SKM-1 (cell line): ENCODE data around the gene SNUPN.
"Not testable (repeated sequence)": the region's sequence is repeated elsewhere in the genome, so short reads cannot be mapped to it uniquely, and the experiment has no call there.

Experiments used
- DNase-seq: peaks from one replicate; lab custom pipeline; 2025; ENCODE audit not compliant: unreplicated experiment; lab: John Stamatoyannopoulos, UW

The SNUPN gene

DNA sequence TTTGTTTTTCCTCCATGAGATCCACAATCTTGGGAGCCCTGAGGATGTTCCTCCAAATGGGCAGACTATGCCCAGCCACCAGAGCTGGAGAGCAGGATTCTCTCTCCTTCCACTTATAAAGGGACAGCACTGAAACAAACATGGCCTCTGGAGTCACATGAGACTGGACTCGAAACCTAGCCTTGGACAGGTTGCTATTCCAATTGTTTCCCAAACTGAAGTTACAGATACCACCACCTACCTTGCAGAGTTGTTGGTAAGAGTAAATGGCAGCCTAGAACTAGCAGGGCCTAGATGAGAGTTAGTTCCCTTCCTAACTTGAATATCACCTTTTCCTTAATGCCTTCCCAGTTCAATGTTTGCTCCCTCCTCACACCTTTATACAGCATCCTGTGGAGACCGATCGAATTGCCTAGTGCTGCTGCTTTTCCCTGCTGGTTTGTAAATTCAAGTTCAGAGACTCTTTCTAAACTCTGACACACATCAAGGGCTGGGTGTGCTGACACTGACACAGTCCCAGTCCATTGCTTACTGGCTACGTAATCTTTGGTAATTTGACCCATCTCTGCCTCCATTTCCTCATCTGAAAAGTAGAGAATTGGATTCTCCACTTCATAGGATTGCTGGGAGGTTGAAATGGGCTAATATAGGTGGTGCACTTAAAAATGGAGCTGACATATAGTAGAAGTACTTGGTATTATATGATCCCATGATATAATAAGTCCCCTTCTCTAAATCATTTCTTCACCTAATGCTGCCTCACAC, 11.9 kb upstream of the SNUPN start:
- DNase-seq, result no peak

DNA sequence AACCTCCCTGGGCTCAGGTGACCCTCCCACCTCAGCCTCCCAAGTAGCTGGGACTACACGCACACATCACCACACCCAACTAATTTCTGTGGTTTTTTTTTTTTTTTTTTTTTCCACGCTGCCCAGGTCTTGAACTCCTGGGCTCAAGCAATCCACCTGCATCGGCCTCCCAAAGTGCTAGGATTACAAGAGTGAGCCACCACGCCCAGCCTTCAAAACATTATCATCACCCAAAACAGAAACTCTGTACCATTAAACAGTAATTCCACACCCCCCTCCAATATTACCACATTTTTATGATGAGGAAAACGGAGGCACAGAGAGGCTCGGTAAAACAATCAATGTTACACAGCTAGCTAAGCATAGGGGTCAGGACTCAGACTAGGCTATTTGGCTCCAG, 10.5 kb upstream of the SNUPN start:
- DNase-seq, result no peak

- not testable (repeated sequence) for DNase-seq
Observed at GRCh38 chr15:75633922-75634321, 8.4 kb upstream of the SNUPN start.

DNA sequence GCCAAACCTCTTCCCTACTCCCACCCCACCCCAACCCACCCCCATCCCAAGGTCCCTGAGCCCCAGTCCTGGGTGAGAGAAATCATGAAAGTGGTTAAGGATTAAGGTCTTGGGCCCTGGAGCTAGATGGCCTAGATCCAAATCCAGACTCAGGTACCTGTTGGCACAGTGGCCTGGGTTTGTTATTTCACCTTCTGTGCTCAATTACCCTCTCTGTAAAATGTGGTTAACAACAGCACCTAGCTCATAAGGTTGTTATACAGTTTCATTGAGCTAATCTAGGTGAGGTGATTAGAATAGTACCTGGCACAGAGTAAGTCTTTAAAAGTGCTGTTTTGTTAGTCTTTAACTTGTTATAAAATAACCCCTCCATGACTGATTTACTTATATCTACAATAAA, 6.4 kb upstream of the SNUPN start:
- DNase-seq, result no peak

GRCh38 chr15:75622505-75622904, 3.0 kb downstream of the SNUPN start:
- DNase-seq, result no peak

- no peak for DNase-seq
Observed at GRCh38 chr15:75620841-75621391, 4.6 kb downstream of the SNUPN start.

GRCh38 chr15:75620058-75620820, 5.3 kb downstream of the SNUPN start:
- no peak for DNase-seq

DNA sequence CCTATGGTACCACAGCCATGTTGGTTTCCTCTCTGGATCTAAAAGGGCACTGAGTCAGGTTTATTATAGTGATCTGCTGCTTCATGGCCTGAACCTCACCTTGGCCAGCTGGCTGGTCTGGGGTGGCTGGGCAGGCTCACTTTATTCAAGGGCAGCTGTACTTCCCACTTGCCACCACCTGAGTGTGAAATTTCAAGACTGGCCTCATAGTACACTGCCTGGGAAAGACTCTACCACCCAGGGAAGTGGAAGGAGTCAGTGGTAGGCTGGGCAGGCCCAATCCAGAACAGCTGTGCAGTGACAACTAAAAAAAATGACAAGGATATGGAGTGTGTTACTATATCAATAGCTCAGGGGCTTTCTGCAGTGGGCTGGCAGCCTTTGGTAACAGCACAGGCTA, 8.8 kb downstream of the SNUPN start:
- no peak for DNase-seq

- no peak for DNase-seq
Observed at GRCh38 chr15:75606711-75607699, 18.5 kb downstream of the SNUPN start.

DNA sequence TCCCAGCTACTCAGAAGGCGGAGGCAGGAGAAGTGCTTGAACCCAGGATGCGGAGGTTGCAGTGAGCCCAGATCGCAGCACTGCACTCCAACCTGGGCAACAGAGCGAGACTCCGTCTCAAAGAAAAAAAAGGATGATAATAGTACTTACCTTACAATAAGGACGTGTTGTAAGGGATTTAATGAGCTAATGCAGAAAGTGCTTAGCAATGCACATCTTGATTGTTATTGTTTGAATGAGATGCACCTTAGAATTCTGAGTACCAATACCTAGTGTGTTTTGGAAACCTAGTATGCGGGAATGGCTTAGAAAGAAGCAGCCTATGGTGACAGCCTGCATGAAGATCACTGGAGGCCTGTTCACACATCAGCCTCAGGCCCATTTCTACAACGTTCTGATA, 19.5 kb downstream of the SNUPN start:
- DNase-seq, result no peak

DNA sequence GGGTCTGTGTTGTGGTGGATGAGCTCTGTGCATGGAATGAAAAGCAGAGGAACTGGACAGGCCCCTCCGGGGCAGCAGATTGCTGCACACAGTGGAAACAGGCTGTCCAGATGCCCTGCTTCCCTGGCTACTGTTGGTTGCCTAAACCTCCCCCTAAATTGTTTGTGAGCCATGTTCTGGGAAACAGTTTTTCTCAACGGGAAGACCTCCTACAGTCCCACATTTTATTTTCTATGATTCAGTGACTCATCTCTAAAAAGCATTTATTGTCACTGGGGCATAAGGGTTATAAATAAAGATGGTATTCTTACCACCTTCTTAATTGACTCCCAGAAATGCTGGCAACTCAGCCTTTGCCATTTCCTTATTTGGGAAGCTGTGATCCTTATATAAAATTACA, 26.1 kb downstream of the SNUPN start:
- no peak for DNase-seq

GRCh38 chr15:75598361-75598760, 27.2 kb downstream of the SNUPN start:
- no peak for DNase-seq

GRCh38 chr15:75597667-75598341, 27.7 kb downstream of the SNUPN start:
- DNase-seq, result peak; percentile 10

DNA sequence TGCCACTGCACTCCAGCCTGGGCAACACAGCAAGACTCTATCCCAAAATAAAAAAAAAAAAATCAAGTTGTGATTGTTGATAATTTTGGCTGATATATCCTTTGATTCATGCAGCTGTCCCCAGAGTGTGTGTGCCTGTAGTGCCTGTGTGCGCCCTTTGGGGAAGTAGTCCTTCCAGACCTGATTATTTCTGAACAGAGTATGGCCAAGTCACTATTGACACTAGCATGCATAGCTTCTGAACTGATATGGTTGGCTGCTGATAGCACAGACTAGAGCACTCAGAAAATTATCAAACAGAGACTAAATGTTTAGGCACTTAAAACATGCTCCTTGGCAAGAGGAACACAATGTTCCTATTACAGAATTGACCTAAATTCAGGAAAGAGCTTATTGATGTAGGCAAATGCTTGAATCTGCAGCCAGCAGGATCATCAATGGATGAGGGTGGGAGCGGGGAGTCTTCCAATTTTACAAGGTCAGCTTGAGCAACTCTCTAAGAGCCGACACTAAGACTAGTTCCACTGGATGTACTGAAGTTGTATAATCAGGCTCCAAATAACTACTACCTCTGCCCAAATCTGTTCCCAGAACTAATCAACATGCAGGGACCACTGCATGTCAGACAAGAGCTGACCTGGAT, 28.7 kb downstream of the SNUPN start:
- DNase-seq, result no peak

DNA sequence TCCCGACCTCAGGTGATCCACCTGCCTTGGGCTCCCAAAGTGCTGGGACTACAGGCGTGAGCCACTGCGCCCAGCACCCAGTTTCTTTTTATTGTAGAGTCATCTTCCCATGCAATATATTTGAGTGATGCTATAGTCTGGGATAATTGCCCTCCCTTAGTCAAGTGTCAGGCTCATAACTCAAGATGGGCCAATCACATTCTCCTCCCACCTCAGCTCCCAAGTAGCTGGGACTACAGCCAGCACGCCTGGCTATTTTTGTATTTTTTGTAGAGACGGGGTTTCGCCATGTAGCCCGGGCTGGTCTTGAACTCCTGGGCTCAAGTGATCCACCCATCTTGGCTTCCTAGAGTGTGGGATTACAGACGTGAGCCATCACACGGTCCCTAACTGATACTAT, 31.2 kb downstream of the SNUPN start:
- no peak for DNase-seq

DNA sequence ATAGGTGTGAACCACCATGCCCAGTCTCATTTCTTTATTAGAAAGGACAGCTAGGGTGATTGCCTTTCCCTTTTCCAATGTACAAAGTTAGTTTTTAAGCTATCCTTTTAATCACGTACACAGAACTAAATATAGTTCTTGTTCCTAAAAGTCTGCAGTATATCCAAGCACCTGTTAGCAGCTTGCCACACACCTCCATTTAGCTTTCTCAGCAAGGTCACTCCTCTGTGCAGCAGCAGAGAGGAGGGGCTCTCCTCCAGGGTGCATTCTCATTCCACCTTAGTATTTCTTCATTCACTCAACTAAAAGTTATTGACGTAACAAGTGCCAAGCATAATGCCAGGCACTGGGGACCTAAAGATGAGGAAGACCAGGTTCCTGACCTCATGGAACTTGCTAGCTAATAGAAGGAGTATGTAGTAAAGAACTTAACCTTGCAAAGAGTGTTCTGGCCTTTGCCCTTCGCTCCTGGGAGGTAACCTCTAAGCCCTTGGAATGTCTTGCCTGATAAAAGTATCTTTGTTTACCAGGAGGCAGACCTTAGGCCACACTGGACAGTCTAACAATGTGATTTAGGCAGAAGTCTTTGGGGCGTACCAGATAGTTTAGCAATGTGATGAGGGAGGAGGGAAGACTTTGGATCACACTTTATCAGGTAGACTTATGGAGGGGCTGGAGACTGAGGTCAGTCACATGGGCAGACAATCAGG, 33.7 kb downstream of the SNUPN start:
- DNase-seq, result no peak

DNA sequence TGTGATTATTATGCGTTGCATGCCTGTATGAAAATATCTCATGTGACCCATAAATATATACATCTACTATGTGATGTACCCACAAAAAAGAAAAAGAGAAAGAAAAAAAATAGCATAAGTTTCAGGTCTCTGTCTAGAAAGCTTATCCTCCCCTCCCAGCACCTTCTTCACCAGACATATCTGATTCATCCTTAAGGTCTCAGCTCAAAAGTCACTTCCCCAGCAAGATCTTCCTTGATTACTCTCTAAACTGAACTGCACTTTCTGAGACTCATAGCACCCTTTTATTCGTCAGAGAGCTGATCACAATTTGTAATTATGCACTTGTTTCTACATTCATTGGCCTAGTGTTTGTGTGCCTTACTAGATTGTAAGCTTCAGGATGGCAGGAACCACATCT, 35.3 kb downstream of the SNUPN start:
- no peak for DNase-seq

- no peak for DNase-seq
Observed at GRCh38 chr15:75589071-75589470, 36.5 kb downstream of the SNUPN start.

- DNase-seq, result not testable (repeated sequence)
Observed at GRCh38 chr15:75586422-75586821, 39.1 kb downstream of the SNUPN start.
